ENCODE measurements around the gene KDM4B. TPM values are rescaled to one million over a fixed set of nuclear protein-coding genes. Genes with fewer than 3 reads are reported as not detected.

KDM4B gene
- total RNA-seq, 1 experiment from 2014 or later, result 35.9 TPM

GRCh38 chr19:4972509-4973230 is 3.8 kb downstream of the KDM4B start:
- Histone ChIP-seq H3K4me2 (ENCODE audit: low read length) (peak overlapping the region; percentile 98), H4K20me1 (ENCODE audit: insufficient read depth) (no peaks in the 10 kb centered on the region), H3K27me3 (ENCODE audit: insufficient read depth, low read length) (no peaks in the 10 kb centered on the region), H3K9ac (ENCODE audit: low read length) (peak overlapping the region; percentile 18; the same call in 1 of the 2 replicates), H3K4me1 (ENCODE audit: control insufficient read depth in 1 of 2, insufficient read depth in 2 of 2, low read length in 2 of 2) (peaks cover 54 to 77% of the 10 kb centered on the region in 2 experiments), H3K4me3 (replicated peaks in 1 of 2; ENCODE audit: low read depth in 1 of 2, low read length in 2 of 2) (peak overlapping the region; percentile 13 to 18; a peak in 3 of 4 replicates), H3K36me3 (ENCODE audit: control insufficient read depth in 1 of 2, insufficient read depth in 2 of 2, low read length in 2 of 2) (0 out of 4 replicates have a peak, but pooled peaks cover 0 to 2% of the 10 kb centered on the region in 2 experiments), H2AFZ (ENCODE audit: low read depth, low read length, poor library complexity, severe bottlenecking) (no peak overlapping the region), H3K9me2 (ENCODE audit: insufficient read depth) (no peaks in the 10 kb centered on the region), H3K27ac (ENCODE audit: low read depth, low read length) (peak overlapping the region; percentile 76), H3K9me3 (ENCODE audit: control insufficient read depth in 1 of 2, insufficient read depth in 1 of 2, low read depth in 1 of 2, low read length in 2 of 2) (no peaks in the 10 kb centered on the region), H3K79me2 (ENCODE audit: insufficient read depth, low read length) (peaks cover 59% of the 10 kb centered on the region)
- no peak for ATAC-seq
- CTCF ChIA-PET, result interaction anchor here (0.7 to 2.9 kb wide), 2 partner anchors 29 to 59 kb away, joined by 3 to 7 read pairs; no protein-coding TSS in a partner anchor
- POLR2A ChIA-PET, result interaction anchor here (0.5 kb wide), 1 partner anchor 385 kb away, joined by 11 read pairs; no protein-coding TSS in a partner anchor
- TF ChIP-seq EGR1 (IDR thresholded peaks at IDR 0.05; ENCODE audit: low read depth) (no peak), SP1 (IDR thresholded peaks at IDR 0.05; ENCODE audit: low read depth) (peak; percentile 57; the same call in 1 of the 2 replicates), TCF7L2 (IDR thresholded peaks at IDR 0.05; ENCODE audit: borderline replicate concordance, extremely low read depth, insufficient read depth, insufficient read length) (peak; percentile 89), MAX (IDR thresholded peaks at IDR 0.05) (peak; percentile 22; the same call in 1 of the 2 replicates), RAD21 (IDR thresholded peaks at IDR 0.05; ENCODE audit: low read depth) (no peak)
- BruUV-seq (replicated peaks), result no TSS peak
- intact Hi-C loops (cut with micrococcal nuclease), result loop anchor here (10.0 kb wide), 1 partner anchor 248 kb away; the partner anchor contains the start of gene DPP9
- RAD21 ChIA-PET (ENCODE audit: low non-redundant PET in 1 of 2, low total read pairs in 2 of 2, uncharacterized antibody in 2 of 2, unreplicated experiment in 2 of 2), result no interaction called here
- peak; percentile 40 for DNase-seq (ENCODE audit: low read depth, low spot score)

- Histone ChIP-seq H4K20me1 (ENCODE audit: insufficient read depth) (no peaks in the 10 kb centered on the region), H3K4me3 (replicated peaks in 1 of 2; ENCODE audit: low read depth in 1 of 2, low read length in 2 of 2) (no peak overlapping the region), H2AFZ (ENCODE audit: low read depth, low read length, poor library complexity, severe bottlenecking) (no peak overlapping the region), H3K9me3 (ENCODE audit: control insufficient read depth in 1 of 2, insufficient read depth in 1 of 2, low read depth in 1 of 2, low read length in 2 of 2) (no peaks in the 10 kb centered on the region), H3K4me2 (ENCODE audit: low read length) (no peak overlapping the region), H3K27ac (ENCODE audit: low read depth, low read length) (no peak overlapping the region), H3K79me2 (ENCODE audit: insufficient read depth, low read length) (peaks cover 68% of the 10 kb centered on the region), H3K9me2 (ENCODE audit: insufficient read depth) (no peaks in the 10 kb centered on the region), H3K36me3 (ENCODE audit: control insufficient read depth in 1 of 2, insufficient read depth in 2 of 2, low read length in 2 of 2) (0 out of 4 replicates have a peak, but pooled peaks cover 0 to 2% of the 10 kb centered on the region in 2 experiments), H3K4me1 (ENCODE audit: control insufficient read depth in 1 of 2, insufficient read depth in 2 of 2, low read length in 2 of 2) (peaks cover 56 to 77% of the 10 kb centered on the region in 2 experiments), H3K9ac (ENCODE audit: low read length) (no peak overlapping the region), H3K27me3 (ENCODE audit: insufficient read depth, low read length) (no peaks in the 10 kb centered on the region)
- ATAC-seq (no peak), DNase-seq (ENCODE audit: low read depth, low spot score) (no peak)
- BruUV-seq (replicated peaks), result no TSS peak
- POLR2A ChIA-PET, result no interaction called here
- RAD21 ChIA-PET (ENCODE audit: low non-redundant PET in 1 of 2, low total read pairs in 2 of 2, uncharacterized antibody in 2 of 2, unreplicated experiment in 2 of 2), result no interaction called here
- intact Hi-C loops (cut with micrococcal nuclease), result loop anchor here (10.0 kb wide), 1 partner anchor 250 kb away; the partner anchor contains the start of gene DPP9
- CTCF ChIA-PET, result interaction anchor here (2.0 kb wide), 1 partner anchor 26 kb away, joined by 5 read pairs; no protein-coding TSS in a partner anchor
- TF ChIP-seq CEBPB (IDR thresholded peaks at IDR 0.05; ENCODE audit: low read depth), result no peak
- no peak for TF ChIP-seq JUND (IDR thresholded peaks at IDR 0.05)
- no peak for TF ChIP-seq ZFX (IDR thresholded peaks at IDR 0.05)
- no peak for TF ChIP-seq SIN3A (IDR thresholded peaks at IDR 0.05; ENCODE audit: low read depth)
- TF ChIP-seq RAD21 (IDR thresholded peaks at IDR 0.05; ENCODE audit: low read depth), result no peak
- TF ChIP-seq EZH2phosphoT487 (IDR thresholded peaks at IDR 0.05; ENCODE audit: borderline replicate concordance), result no peak
- TF ChIP-seq FOSL1 (IDR thresholded peaks at IDR 0.05; ENCODE audit: low read depth), result no peak
- no peak for TF ChIP-seq POLR2A (IDR thresholded peaks at IDR 0.05; ENCODE audit: borderline replicate concordance, extremely low read depth, insufficient read depth, insufficient read length)
- TF ChIP-seq ATF3 (IDR thresholded peaks at IDR 0.05), result no peak
- TF ChIP-seq ZBTB33 (IDR thresholded peaks at IDR 0.05; ENCODE audit: extremely low read depth, insufficient replicate concordance, low read length), result no peak
Measured at GRCh38 chr19:4974880-4975469, 6.1 kb downstream of the KDM4B start.

Data from HCT116 (cell line).